CD1c-positive myeloid dendritic cell (primary cell): ENCODE results near the gene PKHD1.
A peak's percentile ranks its signal among the peaks of the same experiment; 100 is the strongest.

Experiments
- DNase-seq: peaks from one replicate; pipeline ENCODE4 v3.0.0-alpha.2; 2016; ENCODE audit errors: extremely low spot score

Gene PKHD1

DNA sequence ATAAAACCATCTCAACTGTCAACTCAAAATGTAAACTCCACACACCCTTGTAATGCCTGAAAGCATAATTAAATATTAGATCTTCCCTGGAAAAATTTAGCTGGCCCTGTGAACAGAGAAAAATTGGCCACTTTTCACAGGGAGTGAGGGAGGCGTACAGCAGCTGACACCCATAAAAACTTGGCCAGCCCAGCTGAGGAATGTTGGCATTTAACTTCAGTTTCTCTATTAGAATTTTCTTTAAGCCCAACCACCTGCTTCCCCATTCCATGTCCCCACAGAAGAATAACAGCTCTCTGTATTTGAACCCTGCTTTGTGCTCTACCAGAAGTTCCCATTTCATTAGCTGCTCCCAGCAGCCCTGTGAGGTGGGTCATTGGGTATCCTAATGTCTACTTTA is 41.0 kb downstream of the PKHD1 start:
- DNase-seq: no peak

DNA sequence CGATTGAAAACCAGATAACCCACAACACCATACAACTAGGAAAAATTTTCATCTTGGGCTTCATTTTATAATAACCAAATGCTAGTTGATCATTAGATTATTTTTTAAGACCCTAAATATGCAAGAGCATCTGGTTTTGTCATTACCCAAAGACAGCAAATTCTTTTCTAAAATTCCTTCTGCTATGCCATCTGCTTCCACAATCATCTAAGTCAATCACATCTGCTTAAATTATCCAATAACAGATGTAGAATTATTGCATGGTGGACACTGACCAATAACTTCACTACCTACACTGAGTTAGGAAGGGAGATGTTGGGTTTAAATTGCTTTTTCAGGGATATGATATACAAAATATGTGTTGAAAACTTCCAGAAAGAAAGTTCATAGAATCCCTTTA is 41.9 kb downstream of the PKHD1 start:
- DNase-seq: no peak

DNA sequence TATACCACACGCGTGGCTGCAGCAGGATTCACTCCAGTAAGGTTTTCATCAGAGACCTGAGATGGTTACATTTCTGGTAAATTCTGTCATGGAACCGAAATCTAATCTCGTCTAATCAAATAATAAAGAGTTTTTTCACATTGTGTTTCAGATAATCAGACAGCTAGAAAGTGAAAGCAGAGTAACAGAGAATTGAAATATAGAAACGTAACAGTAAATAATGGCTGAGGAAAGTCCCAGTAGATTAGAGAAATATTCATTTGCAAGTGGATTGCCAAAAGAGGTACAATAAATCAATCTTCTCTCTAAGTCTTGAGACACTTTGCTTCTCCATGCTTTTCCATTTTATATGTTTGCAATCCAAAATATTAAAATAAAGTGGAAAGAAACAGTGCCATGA is 42.4 kb downstream of the PKHD1 start:
- DNase-seq: no peak

DNA sequence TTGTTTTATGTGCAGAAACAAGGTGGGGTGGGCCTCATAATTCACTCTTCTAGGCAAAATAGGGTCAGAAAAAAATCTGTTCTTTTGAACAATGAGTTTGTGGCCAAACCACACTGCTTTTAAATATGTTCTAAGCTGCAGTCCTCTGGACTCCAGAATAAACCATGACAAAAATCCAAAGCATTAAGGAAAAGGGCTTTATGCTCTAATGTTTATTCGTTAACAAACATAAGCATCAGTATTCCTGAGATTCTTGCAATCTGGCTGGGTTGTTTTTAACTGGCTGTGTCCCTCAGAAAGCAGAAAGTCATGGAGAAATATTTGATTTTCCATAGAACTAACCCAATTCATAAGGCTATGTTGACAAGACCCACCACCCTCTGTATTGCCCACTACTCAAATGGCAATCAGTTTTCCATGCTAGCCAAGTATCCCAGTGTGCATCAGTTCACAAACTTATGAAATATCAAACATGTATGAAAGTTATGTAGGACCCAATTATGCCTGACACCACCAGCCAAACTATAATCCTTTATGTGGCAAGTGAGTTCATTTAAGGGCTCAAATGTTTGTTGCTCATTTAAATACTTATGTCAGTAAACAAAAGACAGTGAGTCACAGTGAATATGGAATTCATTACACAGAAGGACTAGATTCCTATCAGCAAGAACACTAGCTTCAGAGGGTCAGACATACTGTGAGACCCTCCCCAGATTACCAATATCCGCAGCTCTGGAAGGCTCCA is 45.1 kb downstream of the PKHD1 start:
- no peak for DNase-seq

DNA sequence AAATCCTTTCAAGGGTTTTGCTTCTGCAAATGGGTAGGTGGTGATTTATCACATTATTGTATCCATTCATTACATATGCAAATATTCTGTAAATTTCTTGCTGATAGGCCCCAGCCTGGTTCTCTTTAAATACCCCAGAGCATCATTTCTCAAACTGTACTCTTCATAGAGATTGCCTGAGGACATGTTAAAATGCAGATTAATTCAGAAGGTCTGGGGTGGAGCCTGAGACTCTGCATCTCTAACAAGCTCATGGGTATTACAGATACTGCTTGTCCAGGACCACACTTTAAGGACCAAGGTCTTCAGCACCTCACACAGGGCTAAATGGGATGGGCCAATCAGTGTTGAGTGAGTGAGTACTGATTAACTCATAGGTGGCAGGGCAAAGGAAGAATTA is 46.3 kb downstream of the PKHD1 start:
- DNase-seq: no peak

DNA sequence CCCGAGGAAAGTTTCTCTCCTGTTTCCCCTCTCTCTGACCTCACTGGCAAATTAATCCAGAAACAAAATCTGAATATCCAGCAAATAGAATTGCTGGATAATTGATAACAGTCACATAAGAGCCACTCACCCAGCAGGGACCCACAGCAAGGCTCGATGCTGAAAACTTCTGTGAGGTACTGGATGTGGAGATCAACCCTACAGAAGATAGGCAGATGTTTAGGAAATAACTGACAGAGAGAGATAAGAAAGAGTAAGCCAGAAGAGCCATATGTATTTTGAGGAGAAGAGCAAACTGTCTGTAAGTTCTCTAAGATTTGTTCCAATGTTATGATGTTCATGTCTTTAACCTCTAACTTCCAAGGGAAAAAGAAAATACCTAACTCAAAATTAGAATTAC is 59.7 kb downstream of the PKHD1 start:
- DNase-seq: no peak

DNA sequence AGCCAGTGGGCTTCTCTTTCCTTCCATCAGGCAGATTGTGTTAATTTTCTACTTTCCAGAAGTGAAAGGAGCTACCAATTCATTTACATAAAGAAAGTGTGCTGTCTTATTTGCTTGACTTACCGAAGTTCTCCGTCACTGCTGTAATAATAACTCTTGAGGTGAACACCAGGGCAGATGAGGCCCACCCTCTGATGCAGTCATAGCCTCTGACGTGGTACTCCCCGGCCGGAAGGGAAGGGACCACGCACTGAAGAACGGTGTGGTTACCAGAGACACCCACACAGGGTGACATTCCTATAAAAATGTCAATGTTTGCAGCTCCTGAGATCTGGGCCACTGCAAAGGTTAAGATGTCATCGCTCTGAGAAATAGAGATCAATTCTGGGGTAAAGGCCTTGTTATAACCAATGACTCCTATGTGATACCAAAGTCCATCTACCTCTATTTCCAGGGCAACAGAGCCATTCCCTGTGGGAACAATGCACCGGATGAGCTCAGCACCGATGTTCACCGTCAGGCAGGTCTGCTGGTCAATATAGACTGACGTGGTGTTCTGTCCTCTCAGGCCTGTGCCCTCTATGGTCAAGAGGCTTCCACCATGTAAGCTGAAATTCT is 62.9 kb downstream of the PKHD1 start:
- DNase-seq: no peak

DNA sequence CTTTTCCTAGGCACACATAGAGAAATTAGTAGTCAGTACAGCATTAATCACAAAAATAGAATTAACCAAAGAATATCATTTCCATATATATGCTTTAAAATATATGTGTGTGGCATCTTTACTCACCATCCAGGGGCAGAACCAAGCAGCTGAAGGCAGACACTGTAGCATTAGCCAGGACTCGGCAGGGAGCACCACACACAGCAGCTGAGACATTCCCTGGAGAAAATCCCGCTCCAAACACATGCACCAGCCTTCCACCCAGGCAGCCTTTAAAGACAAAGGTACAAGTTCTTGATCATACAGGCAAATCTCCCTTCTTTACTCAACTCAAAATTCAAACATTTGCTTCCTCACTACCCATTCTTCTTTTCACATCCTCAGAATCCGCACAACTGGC is 64.7 kb downstream of the PKHD1 start:
- no peak for DNase-seq

DNA sequence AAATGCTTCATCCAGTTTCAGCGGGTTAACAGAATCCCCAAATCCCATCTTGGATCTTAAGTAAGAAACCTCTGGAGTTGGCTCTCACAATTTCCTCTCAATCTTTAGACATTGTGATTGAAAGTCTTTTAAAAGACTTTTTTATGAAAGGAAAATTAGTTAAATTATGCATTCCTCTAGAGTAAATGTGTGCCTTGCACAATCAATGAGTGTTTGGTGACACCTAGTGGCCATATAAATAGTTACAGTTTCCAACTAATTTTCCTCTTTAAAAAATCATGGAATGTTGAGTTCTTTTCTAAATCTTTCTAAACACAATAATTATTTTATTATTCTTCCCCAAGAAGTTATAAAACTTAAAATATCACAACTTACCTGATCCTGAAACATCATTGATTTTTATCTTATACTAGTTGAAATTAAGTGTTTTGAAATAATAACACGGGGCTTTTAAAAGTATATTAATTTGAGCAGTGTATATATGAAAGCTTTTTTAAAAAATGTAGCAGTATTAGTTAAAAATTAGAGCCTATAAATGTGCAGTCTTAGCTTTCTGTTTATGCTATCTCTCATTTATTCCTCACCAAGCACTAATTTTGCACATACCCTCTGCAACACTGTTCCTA is 66.4 kb downstream of the PKHD1 start:
- DNase-seq: peak; percentile 55

DNA sequence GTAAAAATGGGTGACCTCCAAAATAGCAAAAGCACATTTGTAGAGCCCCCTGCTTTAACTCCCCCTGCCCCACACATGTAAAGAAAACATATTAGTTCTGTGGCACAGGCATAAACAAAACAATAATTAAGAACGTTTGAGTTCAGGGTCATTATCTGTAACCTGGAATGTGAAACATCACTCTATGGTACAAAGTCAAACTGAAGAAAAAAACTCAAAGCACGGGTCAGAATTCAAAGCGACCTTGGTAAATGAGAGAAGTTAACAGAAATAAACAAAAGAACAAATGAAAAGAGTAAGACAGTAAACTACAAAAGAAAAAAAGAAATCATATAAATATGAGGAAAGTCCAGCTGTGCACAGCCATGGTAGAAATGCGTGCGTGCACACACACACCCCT is 67.5 kb downstream of the PKHD1 start:
- DNase-seq: no peak

DNA sequence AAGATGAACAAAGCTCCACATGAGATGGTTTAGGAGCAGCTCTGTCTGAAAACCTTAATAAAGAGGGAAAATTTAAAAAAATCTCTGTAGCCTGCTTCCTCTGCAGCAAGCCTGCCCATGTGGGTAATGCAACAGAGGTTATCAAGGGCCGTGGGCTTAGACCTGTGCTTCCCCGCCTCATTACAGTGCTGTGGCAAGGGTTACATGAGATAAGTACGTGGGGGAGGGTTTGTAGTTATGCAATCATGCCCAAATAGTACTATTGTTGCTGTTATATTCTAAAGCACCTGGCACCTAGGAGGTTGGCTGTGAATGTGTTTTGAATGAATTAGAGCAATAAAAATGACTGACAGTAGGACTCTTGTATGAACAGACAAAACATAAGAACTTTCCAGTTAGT is 68.3 kb downstream of the PKHD1 start:
- no peak for DNase-seq

DNA sequence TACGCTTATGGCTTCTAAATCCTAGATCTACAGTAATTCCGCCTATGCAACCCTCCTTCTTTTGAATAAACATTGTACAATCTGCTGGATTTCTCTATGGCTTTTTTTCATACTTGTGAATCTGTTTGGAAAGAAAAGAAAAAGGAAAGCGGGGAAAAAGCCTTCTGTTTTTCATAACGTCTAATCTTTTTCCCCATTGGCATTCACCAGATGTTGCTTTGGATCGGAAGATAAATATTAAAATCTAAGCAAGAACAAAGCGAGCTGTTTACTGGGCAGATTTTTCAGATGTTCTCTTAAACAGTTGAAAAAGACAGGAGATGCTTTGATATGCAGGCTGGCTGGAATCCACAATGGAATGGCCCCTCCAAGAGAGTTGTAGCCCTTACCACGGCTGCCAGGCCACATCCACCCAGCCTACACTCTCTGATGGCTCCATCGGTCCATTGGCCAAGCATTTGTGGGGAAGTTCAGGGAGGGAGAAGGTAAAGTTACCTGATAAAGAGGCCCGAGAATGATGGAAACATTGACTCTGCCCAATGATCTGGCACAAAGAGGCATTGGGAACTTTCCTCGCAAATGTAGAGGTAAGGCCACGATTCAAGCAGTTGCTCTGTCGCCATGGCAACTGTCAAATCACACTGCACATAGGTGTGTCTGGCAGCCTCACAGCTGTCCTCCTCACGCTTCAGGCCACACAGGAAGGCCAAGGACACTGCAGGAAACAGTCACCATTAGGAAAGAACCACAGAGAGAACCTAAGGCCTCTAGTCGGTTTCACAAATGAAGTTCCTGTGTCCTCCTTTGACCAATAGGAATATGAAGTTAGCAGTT is 70.3 kb downstream of the PKHD1 start:
- no peak for DNase-seq

DNA sequence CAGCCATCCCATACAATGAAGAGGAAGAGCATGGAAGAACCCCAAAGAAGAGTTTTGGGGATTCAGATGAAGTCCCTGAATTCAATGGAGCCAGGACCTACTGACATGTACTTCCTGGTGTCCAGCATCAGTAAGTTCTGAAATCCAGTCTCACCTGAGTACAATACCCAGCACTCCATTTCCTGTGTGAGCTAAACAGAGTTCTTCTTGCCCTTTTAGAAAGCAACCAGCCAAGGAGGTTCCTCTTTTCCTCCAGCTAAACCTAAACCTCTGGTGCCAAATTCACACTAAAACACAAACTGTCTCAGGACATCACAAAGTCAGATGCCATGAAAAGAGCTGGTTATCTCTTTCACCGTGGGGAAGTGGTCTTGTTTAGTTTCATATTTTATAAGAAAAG is 71.5 kb downstream of the PKHD1 start:
- DNase-seq: no peak

DNA sequence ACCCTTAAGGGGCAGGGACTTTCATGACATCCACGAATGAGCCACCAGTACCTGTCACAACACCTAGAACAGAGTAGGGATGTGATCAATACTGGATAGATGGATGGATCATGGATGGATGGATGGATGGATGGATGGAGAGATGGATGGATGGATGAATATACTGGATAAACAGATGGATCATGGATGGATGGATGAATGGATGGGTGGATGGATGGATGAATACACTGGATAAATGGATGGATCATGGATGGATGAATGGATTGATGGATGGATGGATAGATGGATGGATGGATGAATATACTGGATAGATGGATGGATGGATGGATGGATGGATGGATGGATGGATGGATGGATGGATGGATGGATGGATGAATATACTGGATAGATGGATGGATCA is 73.0 kb downstream of the PKHD1 start:
- DNase-seq: no peak

DNA sequence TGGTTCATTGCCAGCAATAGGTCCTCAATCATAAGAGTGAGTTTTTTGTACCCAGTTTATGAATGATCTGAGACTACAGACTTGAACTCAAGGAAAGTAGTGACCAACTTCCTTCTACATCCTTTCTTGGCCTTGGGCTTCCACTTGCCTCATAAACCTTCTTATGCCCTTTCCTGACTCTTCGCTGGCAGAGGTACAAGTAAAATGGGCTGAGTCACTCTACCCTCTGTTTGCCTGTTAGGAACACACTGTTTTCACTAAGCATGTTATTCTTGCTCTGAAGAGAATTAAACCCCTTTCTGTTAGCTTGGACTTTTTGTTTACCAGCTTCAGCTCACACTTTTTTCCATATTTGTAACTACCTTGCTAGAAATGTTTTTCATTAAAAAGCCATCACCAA is 74.4 kb downstream of the PKHD1 start:
- no peak for DNase-seq

DNA sequence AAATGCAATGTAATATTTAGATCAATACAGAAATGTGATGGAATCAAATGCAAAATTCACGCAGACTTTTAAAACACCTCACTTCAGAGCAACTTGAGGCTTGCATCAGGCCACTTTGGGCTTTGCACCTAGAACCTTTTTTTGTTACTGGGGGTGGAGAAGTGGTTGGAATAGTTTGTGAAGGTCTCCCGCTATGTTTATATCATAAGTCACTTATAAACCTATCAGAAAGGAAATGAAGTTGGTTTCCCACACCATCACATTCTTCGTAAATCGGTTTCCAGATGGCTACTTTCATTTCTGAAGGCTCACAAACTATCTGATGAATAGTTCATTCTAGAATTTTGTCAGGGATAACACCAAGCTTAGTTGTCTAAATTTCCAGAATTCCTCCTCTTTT is 74.8 kb downstream of the PKHD1 start:
- DNase-seq: no peak

DNA sequence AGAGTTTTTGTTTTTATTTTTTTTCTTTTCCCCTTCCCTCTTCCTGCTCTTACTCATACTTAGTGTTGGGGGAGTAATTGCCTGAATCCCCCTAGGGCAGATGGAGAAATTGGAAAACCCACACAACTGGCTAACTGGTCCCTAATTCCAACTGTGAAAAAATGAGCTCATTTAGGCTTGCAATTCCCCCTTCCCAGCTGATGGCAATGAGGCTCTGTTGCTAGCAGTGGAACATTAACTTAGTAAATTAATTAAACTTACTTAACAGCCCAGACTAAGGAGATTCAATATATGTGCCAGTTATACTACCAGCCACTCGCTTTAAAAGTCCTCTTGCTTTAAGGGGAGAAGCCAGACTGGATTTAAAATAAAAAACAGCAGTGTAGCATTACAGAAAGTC is 76.6 kb downstream of the PKHD1 start:
- DNase-seq: no peak

DNA sequence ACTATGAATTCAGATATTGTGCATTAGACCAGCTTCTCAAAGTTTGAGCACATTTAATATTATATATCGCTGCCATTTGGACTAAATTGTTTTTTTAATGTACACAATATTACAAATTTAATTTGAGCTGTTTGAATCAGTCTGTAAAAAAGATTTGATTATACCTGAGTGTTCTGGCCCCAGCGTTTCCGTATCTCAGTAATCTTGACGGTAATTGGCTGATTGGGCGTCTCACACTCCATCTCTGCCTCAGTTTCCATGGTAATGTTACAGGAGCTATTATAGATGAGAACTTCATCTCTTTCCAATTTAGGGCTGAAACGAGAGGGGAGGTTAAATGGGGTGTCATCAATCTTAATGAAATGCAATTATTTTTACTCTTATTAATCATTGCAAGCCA is 77.3 kb downstream of the PKHD1 start:
- DNase-seq: no peak

DNA sequence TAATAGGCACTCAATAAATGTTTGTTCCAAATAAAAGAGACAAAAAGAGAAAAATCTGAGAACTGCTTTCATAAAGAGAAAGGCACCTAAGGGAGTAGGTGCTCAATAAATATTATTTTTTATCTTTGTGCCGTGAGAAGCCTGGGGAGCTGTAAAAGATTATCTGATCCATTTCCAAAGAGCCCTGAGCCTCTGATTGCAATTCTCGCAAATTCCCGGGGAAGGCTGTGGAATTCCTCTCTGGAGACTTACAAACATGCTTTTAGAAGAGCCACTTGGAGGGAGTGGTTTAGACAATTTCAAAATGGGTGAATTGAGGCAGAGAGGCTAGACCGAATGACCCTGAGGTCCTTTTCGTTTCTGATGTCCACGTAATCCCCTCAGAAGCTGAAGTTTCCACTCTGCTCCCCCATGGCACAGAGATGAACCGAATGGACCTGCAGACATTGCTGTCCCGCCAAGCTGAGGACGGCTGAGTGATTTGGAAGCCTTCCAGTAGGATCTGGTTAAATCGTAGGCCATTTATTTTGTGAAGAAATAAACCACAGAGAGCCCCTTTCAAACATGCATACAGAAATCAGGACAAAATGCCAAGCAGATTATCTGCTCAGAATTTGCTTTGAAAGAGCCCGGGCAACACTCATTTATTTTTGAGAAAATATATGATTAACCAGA is 77.8 kb downstream of the PKHD1 start:
- DNase-seq: no peak

DNA sequence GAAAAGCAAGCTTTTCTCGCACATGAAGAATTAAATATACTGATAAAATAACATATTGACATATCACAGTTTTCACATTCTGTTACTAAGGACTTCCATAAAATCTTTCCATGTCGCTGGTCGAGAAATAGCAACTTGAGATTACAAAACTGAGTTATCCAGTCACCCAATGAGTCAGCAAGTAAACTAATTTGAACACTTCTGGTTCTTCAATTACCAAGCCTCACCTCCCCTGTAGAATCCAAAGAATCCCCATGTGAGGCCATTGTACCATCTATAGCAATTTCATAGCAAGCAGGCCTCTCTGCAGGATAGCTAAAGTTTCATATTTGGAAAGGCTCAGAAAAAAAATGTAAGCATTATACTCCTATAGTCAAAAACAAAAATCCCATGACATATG is 87.3 kb downstream of the PKHD1 start:
- DNase-seq: no peak

DNA sequence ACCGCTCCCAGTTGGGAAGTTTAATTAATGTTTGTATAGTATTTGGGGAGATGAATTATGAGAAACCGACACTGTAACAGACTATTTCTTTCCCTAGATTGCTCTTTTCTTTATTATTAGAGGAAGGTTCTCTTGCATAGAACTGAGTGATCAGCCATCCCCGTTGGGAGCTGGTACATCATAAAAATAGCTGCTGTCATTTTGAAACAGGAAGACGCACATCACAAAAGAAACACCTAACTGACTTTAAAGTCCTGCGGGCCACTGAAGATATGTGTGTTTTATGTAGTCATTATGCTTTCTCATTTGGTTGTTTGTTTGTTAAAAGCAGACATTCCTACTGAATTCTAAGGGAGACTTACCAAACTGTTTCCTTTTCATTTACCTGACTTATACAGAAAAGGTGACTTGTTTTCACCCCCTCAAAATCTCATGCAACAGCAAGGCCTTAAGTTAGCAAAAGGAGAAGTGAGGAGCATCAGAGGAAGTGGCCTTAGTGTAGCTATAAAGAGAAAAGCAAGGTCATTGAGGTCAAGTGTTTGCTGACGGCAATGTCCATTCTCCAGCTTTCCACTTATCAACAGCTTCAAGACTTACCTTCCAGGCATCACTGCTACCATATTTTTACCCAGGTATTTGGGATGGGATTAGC is 91.0 kb downstream of the PKHD1 start:
- no peak for DNase-seq
